CD4-positive, alpha-beta memory T cell (primary cell): ENCODE results near the gene PLEKHG2. TPM values are rescaled to one million over a fixed set of nuclear protein-coding genes. Genes with fewer than 3 reads are reported as not detected.

Experiments
- CTCF ChIA-PET: fragments of 350-600 bp; sonication (Branson Sonifier 250); formaldehyde crosslinking; loops from one replicate; lab custom pipeline; 2021; ENCODE audit warnings: inconsistent platforms; ENCODE audit not compliant: partially characterized antibody; lab: Charles Lee
- POLR2A ChIA-PET: fragments of 350-600 bp; sonication (Branson Sonifier 250); formaldehyde crosslinking; loops from one replicate; lab custom pipeline; 2021; ENCODE audit not compliant: partially characterized antibody; lab: Charles Lee
- DNase-seq, 5 donors: peaks; one replicate each; pipeline versions ENCODE4 v3.0.0 to v3.0.0-alpha.2; 2020 to 2022; ENCODE audit warnings: mixed read lengths in 1 of 5
- H3K27ac ChIP-seq: one replicate; pipeline ENCODE4 v1.7.0; 2013; ENCODE audit warnings: low read depth, low read length
- H3K27me3 ChIP-seq: 2 replicates; pipeline ENCODE4 v1.7.0; 2013; ENCODE audit warnings: mild to moderate bottlenecking, low read length, moderate library complexity; ENCODE audit not compliant: insufficient read depth
- H3K36me3 ChIP-seq: 2 replicates; pipeline ENCODE4 v1.7.0; 2013; ENCODE audit warnings: mild to moderate bottlenecking, low read length, moderate library complexity; ENCODE audit not compliant: insufficient read depth
- H3K4me1 ChIP-seq: 2 replicates; pipeline ENCODE4 v1.7.0; 2013; ENCODE audit warnings: mild to moderate bottlenecking, low read length, moderate library complexity; ENCODE audit not compliant: insufficient read depth
- H3K4me3 ChIP-seq, 2 donors: one replicate each; pipeline ENCODE4 v1.7.0; 2013; ENCODE audit warnings: low read length in 2 of 2, mild to moderate bottlenecking in 1 of 2
- H3K9me3 ChIP-seq, 2 donors: one replicate each; pipeline ENCODE4 v1.7.0; 2013; ENCODE audit warnings: low read length in 2 of 2, control low read depth in 1 of 2; ENCODE audit not compliant: control insufficient read depth in 1 of 2
- H3K27ac Mint-ChIP-seq, 7 donors: one replicate each; pipeline ENCODE4 v1.8.0; 2020 to 2021; ENCODE audit warnings: mixed read lengths in 7 of 7, mild to moderate bottlenecking in 6 of 7, inconsistent platforms in 3 of 7, moderate library complexity in 3 of 7
- H3K27me3 Mint-ChIP-seq, 2 donors: one replicate each; pipeline ENCODE4 v1.8.0; 2020 to 2021; ENCODE audit warnings: mixed read lengths in 2 of 2
- H3K36me3 Mint-ChIP-seq, 2 donors: one replicate each; pipeline ENCODE4 v1.8.0; 2020 to 2021; ENCODE audit warnings: mixed read lengths in 2 of 2, inconsistent platforms in 1 of 2, mild to moderate bottlenecking in 1 of 2
- H3K4me1 Mint-ChIP-seq, 4 donors: one replicate each; pipeline ENCODE4 v1.8.0; 2020 to 2021; ENCODE audit warnings: mixed read lengths in 4 of 4, mild to moderate bottlenecking in 1 of 4
- H3K4me3 Mint-ChIP-seq, 8 donors: one replicate each; pipeline ENCODE4 v1.8.0; 2020 to 2021; ENCODE audit warnings: mixed read lengths in 8 of 8, mild to moderate bottlenecking in 7 of 8, moderate library complexity in 6 of 8, inconsistent platforms in 3 of 8
- H3K9me3 Mint-ChIP-seq, 8 donors: one replicate each; pipeline ENCODE4 v1.8.0; 2020 to 2021; ENCODE audit warnings: mixed read lengths in 8 of 8, mild to moderate bottlenecking in 5 of 8, inconsistent platforms in 3 of 8, moderate library complexity in 1 of 8
- intact Hi-C: fragments of 100-400 bp; cut with micrococcal nuclease; formaldehyde crosslinking; loops from one replicate; pipeline ENCODE4 v1.15.1; 2023
- polyA plus RNA-seq, 2 donors: library from polyadenylated mRNA; unstranded; fragments of 300-500 nt; fragmentation: Illumina TruSeq; gene quantifications; one replicate each; pipeline ENCODE4 v1.2.3, GENCODE V29; 2021
- total RNA-seq, 2 experiments: library from RNA; stranded (reverse); gene quantifications; one replicate each; pipeline ENCODE4 v1.2.3, GENCODE V29; 2021

Gene PLEKHG2
- total and polyA plus RNA-seq, 4 experiments from 2014 or later, result 1.4 to 17.0 (median 8.6) TPM

DNA sequence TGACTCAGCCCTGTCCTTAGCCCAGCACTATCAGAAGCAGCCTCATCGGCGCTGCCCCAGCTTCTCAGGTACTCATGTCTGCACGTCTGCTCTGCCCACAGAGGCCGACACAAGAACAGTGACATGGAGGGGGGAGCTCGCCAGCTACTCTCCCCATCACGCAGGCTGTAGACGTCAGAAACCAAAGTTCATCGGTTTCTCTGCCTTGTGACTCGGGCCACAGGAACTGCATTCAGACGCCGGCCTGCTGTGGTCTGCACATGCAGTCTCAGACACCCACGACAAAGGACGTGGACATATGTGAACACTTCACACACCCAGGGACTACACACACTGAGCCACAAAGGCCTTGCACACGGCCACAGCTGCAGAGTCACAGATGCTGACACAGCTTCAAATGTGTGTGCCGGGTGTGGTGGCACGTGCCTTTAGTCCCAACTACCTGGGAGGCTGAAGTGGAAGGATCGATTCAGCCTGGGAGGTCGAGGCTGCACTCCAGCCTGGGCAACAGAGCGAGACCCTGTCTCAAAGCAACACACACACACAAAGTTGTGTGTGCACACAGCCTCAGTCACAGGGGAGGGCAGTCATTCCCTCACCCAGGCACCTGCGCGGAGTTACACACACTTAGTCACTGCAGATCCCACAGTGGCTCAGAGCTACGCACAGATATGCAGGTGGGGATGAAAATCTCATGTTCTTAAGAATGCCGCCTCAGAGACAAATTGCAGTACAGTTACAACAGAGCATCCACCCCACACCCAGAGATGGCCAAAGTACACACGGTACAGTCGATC lies 10.7 kb upstream of the PLEKHG2 start:
- POLR2A ChIA-PET, result interaction anchor here (0.7 to 11.3 kb wide), 15 partner anchors 6 to 1208 kb away, joined by 3 to 384 read pairs (median 8); partner anchors contain the start of genes GMFG, MED29, PAF1 and PLEKHG2

DNA sequence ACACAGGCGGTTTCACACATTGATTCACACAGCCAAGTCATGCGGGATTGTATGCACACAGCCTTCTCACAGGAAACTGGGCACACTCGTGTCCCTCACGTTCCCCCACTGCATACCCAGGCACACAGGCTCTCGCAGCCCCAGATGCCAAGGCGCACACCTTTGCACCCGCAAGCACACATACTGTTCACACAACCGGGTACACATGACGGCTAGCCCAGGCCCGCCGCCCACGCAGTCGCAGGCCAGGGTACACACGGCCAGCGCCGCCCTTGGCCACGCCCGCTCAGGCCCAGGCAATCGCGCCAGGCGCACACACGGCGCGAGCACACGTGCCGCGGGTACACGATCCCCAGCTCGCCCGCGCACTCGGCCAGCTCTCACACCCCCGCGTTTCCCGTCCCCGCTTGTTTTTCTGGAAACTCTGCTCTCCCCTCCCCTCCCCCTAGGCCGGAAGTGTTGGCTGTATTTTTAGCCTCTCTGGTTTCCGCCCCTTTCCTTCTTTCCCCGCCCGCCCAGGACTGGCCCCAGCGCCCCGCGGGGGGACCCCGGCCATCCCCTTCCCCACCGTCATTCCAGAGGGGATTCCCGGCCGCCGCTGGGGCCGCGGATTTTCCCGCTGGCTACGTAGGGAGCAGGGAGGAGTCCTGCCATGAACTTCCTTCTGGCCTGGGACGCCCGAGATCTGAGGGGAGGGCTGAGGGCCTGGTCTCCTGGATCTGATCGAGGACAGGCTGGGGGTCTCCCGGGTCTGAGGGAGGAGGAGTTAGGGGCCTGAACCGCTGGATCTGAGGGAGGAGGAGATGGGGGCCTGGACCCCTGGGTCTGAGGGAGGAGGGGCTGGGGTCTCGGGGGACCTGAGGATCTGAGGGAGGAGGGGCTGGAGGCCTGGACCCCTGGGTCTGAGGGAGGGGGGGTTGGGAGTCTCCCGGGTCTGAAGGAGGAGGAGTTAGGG lies 9.8 kb upstream of the PLEKHG2 start:
- DNase-seq, result peak; percentile 78 to 94 (median 81)
- Mint-ChIP-seq H3K27ac (peak overlapping the region; percentile 98 to 100 (median 99)), H3K27me3 (no peaks in the 10 kb centered on the region), H3K4me3 (peak overlapping the region; percentile 78 to 96 (median 83)), H3K36me3 (peaks cover 4 to 26% of the 10 kb centered on the region in 2 donors), H3K4me1 (peaks cover 38 to 95% (median 68%) of the 10 kb centered on the region in 4 donors), H3K9me3 (peaks cover 0 to 6% (median 0%) of the 10 kb centered on the region in 8 donors)
- Histone ChIP-seq H3K9me3 (no peaks in the 10 kb centered on the region), H3K27me3 (no peaks in the 10 kb centered on the region), H3K27ac (peak overlapping the region; percentile 100), H3K4me1 (peaks cover 82% of the 10 kb centered on the region), H3K4me3 (peak overlapping the region; percentile 73 to 83), H3K36me3 (peaks cover 2% of the 10 kb centered on the region)
- ChIA-PET POLR2A (interaction anchor here (0.9 to 11.3 kb wide), 15 partner anchors 9 to 1207 kb away, joined by 3 to 384 read pairs (median 8); partner anchors contain the start of genes GMFG, MED29, PAF1 and PLEKHG2), CTCF (interaction anchor here (1.7 to 15.4 kb wide), 2 partner anchors 9 to 38 kb away, joined by 6 to 215 read pairs; partner anchors contain the start of gene PLEKHG2)
- intact Hi-C loops, result loop anchor here (1.0 kb wide), 1 partner anchor 11 kb away; the partner anchor contains the start of genes MED29 and PAF1

More for the DNA sequence above, 10.7 kb upstream of the PLEKHG2 start:
- Mint-ChIP-seq H3K27ac (peak overlapping the region; percentile 98 to 100 (median 99)), H3K36me3 (peaks cover 0 to 23% of the 10 kb centered on the region in 2 donors), H3K27me3 (no peaks in the 10 kb centered on the region), H3K4me1 (peaks cover 38 to 94% (median 74%) of the 10 kb centered on the region in 4 donors), H3K4me3 (peak overlapping the region; percentile 78 to 96 (median 83)), H3K9me3 (peaks cover 0 to 1% (median 0%) of the 10 kb centered on the region in 8 donors)
- CTCF ChIA-PET, result interaction anchor here (1.0 to 15.4 kb wide), 6 partner anchors 10 to 279 kb away, joined by 3 to 215 read pairs (median 6); partner anchors contain the start of genes GMFG, PLEKHG2 and RPS16
- DNase-seq, result peak; percentile 86 to 99 (median 86)
- intact Hi-C loops, result loop anchor here (1.0 to 2.0 kb wide), 3 partner anchors 10 to 43 kb away; partner anchors contain the start of genes MED29, PAF1, PLEKHG2 and SUPT5H
- Histone ChIP-seq H3K4me1 (peaks cover 87% of the 10 kb centered on the region), H3K9me3 (no peaks in the 10 kb centered on the region), H3K4me3 (peak overlapping the region in 1 of 2 donors; percentile 83), H3K27me3 (no peaks in the 10 kb centered on the region), H3K36me3 (peaks cover 3% of the 10 kb centered on the region), H3K27ac (peak overlapping the region; percentile 100)

DNA sequence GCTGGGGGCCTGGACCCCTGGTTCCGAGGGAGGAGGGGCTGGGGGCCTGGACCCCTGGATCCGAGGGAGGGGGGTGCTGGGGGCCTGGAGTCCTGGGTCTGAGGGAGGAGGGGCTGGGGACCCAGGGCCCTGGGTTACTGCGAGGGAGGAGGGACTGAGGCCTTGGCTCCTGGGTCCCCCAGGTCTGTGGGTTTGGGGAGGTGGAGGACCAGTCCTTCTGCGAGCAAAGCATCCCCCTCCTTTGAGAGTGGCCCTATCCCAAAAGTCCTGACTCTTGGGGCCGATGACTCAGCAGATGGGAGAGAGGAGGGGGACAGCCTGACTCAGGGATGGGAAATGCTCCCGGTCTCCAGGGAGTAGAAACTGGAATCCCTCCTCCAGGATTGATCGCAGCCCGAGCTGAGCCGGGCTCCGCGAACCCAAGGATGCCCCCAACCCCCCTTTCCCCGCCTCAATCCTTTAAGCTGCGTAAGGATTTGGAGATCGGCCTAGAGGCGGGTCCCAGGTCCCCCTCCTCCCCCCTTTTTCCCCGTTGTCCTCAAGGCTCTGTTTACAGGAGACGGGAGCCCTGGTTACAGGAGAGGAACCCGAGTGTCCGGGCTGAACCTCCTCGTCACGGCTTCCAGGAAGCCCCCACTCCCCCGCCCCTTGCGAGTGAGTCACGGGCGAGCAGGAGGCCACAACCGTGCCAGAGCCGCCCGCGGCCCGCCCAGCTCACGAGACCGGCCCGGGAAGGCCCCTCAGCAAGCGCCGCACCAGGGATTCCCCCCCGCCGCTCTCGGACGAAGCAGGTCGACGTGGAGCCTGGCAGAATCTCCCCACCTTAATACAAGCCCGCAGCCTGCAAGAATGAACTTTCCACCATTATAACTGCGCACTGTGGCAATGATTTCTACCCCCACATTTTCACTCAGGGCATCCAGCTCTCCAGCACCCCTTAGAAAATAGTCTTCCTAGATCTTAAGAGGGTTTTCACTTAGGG lies 8.8 kb upstream of the PLEKHG2 start:
- H3K4me1 Mint-ChIP-seq, result peaks cover 35 to 94% (median 60%) of the 10 kb centered on the region in 4 donors
- DNase-seq, result peak; percentile 94 to 100 (median 96)
- Histone ChIP-seq H3K4me3 (peak overlapping the region; percentile 73 to 83), H3K4me1 (peaks cover 75% of the 10 kb centered on the region), H3K36me3 (peaks cover 12% of the 10 kb centered on the region), H3K9me3 (no peaks in the 10 kb centered on the region), H3K27ac (peak overlapping the region; percentile 100), H3K27me3 (no peaks in the 10 kb centered on the region)
- H3K4me3 Mint-ChIP-seq, result peak overlapping the region; percentile 78 to 96 (median 83)
- peak overlapping the region; percentile 98 to 100 (median 99) for H3K27ac Mint-ChIP-seq
- H3K9me3 Mint-ChIP-seq, result peaks cover 0 to 8% (median 0%) of the 10 kb centered on the region in 8 donors
- CTCF ChIA-PET, result interaction anchor here (15.4 kb wide), 1 partner anchor 8 kb away, joined by 215 read pairs; the partner anchor contains the start of gene PLEKHG2
- H3K27me3 Mint-ChIP-seq, result no peaks in the 10 kb centered on the region
- POLR2A ChIA-PET, result interaction anchor here (0.5 to 11.3 kb wide), 12 partner anchors 8 to 1206 kb away, joined by 3 to 384 read pairs (median 11); partner anchors contain the start of genes GMFG, MED29, PAF1 and PLEKHG2
- intact Hi-C loops, result no loop called here
- peaks cover 14 to 32% of the 10 kb centered on the region in 2 donors for H3K36me3 Mint-ChIP-seq

DNA sequence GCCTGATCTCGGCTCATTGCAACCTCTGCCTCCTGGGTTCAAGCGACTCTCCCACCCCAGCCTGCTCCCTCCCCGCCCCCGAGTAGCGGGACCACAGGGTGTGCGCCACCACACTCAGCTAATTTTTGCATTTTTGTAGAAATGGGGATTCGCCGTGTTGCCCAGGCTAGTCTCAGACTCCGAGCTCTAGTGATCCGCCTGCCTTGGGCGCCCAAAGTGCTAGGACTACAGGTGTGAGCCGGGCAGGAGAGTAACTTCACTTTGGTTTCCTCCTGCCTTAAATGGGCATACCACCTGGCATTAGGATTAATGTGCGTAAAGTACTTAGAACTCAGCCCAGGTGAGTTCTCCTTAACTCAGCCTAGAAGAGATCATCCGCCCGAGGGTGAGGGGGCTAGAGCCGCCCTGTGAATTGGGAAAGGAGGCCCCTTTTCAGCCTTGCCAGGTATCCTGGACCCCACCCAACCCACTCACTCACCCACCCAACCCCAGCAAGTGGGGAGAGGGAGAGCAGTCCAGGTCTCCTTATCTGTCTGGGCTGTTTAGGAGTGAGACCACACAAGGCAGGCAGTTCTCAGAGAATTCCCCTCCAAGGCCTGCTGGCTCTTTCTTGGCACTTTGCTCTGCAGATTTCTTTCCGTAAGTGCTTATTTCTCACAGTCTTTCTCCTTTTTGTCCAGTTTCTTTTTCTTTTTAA lies 7.1 kb upstream of the PLEKHG2 start:
- H3K27ac Mint-ChIP-seq, result peak overlapping the region; percentile 98 to 100 (median 99)
- CTCF ChIA-PET, result interaction anchor here (4.3 kb wide), 1 partner anchor 8 kb away, joined by 54 read pairs; no protein-coding TSS in a partner anchor
- DNase-seq, result peak in 3 of 5 donors; percentile 22 to 57 (median 27)

DNA sequence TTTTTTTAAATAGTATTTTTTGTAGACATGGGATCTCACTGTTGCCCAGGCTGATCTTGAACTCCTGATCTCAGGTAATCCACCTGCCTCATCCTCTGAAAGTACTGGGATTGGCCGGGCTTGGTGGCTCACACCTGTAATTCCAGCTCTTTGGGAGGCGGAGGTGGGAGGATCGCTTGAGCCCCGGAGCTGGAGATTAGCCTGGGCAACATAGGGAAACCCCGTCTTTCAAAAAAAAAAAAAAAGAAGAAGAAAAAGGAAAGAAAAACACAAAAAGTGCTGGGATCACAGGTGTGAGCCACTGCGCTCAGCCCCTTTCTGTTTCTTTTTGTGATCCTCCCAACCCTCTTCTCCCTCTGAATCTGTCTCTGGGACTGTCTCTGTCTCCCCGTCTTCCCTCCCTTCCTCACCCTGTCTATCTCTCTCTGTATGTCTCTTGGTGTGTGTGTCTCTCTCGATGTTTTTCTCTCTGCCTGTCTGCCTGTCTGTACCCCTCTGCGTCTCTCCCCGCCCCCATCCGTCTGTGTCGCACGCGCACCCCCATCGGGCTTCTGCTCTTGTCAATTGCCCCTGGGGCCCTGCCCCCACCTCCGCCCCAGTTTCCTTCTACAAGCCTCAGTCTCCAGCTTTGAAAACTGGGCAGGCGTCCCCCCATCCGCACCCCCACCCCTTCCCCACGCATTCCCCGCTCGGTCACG lies 6.4 kb upstream of the PLEKHG2 start:
- intact Hi-C loops, result loop anchor here (2.0 kb wide), 1 partner anchor 555 kb away; no protein-coding TSS in a partner anchor
- Mint-ChIP-seq H3K27me3 (no peaks in the 10 kb centered on the region), H3K4me1 (peaks cover 39 to 95% (median 55%) of the 10 kb centered on the region in 4 donors)

More for the DNA sequence above, 7.1 kb upstream of the PLEKHG2 start:
- Mint-ChIP-seq H3K4me3 (peak overlapping the region; percentile 55 to 96 (median 90)), H3K9me3 (peaks cover 0 to 10% (median 0%) of the 10 kb centered on the region in 8 donors), H3K4me1 (peaks cover 35 to 95% (median 53%) of the 10 kb centered on the region in 4 donors), H3K36me3 (peaks cover 22 to 44% of the 10 kb centered on the region in 2 donors), H3K27me3 (no peaks in the 10 kb centered on the region)
- H3K4me3 ChIP-seq, result no peak overlapping the region
- H3K4me1 ChIP-seq, result peaks cover 66% of the 10 kb centered on the region
- POLR2A ChIA-PET, result interaction anchor here (1.0 to 11.3 kb wide), 7 partner anchors 9 to 1015 kb away, joined by 3 to 181 read pairs (median 14); partner anchors contain the start of genes GMFG, MED29, PAF1 and RPS16
- intact Hi-C loops, result no loop called here
- H3K27ac ChIP-seq, result peak overlapping the region; percentile 100
- no peaks in the 10 kb centered on the region for H3K27me3 ChIP-seq
- no peaks in the 10 kb centered on the region for H3K9me3 ChIP-seq
- H3K36me3 ChIP-seq, result peaks cover 14% of the 10 kb centered on the region

More for the DNA sequence above, 6.4 kb upstream of the PLEKHG2 start:
- Histone ChIP-seq H3K4me1 (peaks cover 66% of the 10 kb centered on the region), H3K27me3 (no peaks in the 10 kb centered on the region), H3K4me3 (peak overlapping the region; percentile 52 to 97), H3K27ac (peak overlapping the region; percentile 100), H3K9me3 (no peaks in the 10 kb centered on the region), H3K36me3 (peaks cover 14% of the 10 kb centered on the region)
- Mint-ChIP-seq H3K9me3 (peaks cover 0 to 10% (median 0%) of the 10 kb centered on the region in 8 donors), H3K27ac (peak overlapping the region; percentile 98 to 100 (median 99)), H3K4me3 (peak overlapping the region; percentile 88 to 96 (median 92)), H3K36me3 (peaks cover 22 to 51% of the 10 kb centered on the region in 2 donors)
- peak; percentile 86 to 92 (median 89) for DNase-seq
- ChIA-PET POLR2A (interaction anchor here (0.5 to 11.3 kb wide), 13 partner anchors 7 to 1014 kb away, joined by 3 to 276 read pairs (median 10); partner anchors contain the start of genes GMFG, MED29, PAF1 and RPS16), CTCF (interaction anchor here (4.3 kb wide), 1 partner anchor 8 kb away, joined by 54 read pairs; no protein-coding TSS in a partner anchor)
